Panc1 (cell line): Measurements from ENCODE around the gene ATP6V1G3. TPM values are rescaled to one million over a fixed set of nuclear protein-coding genes. Genes with fewer than 3 reads are reported as not detected.

Experiments
- ATAC-seq: fragments of 200-7000 bp; cut with Tn5 transposase; 2 replicates; pipeline ENCODE4 v1.9.1; 2020; ENCODE audit warnings: mild to moderate bottlenecking, moderate library complexity
- BruUV-seq: library from RNA; stranded (reverse); fragments of 400-500 nt; replicated peaks from 2 replicates; lab custom pipeline; 2021; lab: Mats Ljungman, UMichigan
- CTCF ChIA-PET: fragments of 300-600 bp; sonication (Branson Sonifier 250); formaldehyde crosslinking; loops from one replicate; lab custom pipeline; 2022; ENCODE audit warnings: antibody characterized with exemption; lab: Charles Lee
- POLR2A ChIA-PET: fragments of 300-600 bp; sonication (Branson Sonifier 250); formaldehyde crosslinking; loops from one replicate; lab custom pipeline; 2022; ENCODE audit warnings: antibody characterized with exemption; lab: Charles Lee
- DNase-seq: peaks from one replicate; pipeline ENCODE4 v3.0.0-alpha.2; 2010; ENCODE audit warnings: low read depth, low spot score
- H3K27ac ChIP-seq: 2 replicates; pipeline ENCODE4 v1.5.1; 2011; ENCODE audit warnings: mild to moderate bottlenecking, low read length, inconsistent platforms
- H3K27me3 ChIP-seq: fragments of 200-500 bp; sonication (Bioruptor generic); 2 replicates; pipeline ENCODE4 v1.6.0; 2014; ENCODE audit warnings: low read length, inconsistent platforms; ENCODE audit not compliant: control insufficient read depth, insufficient read depth
- H3K36me3 ChIP-seq: fragments of 200-500 bp; sonication (Bioruptor generic); 2 replicates; pipeline ENCODE4 v1.5.1; 2014; ENCODE audit warnings: inconsistent platforms, mild to moderate bottlenecking, low read length, moderate library complexity; ENCODE audit not compliant: control insufficient read depth, insufficient read depth
- H3K4me1 ChIP-seq: 2 replicates; pipeline ENCODE4 v1.5.1; 2011; ENCODE audit warnings: inconsistent platforms, mild to moderate bottlenecking, low read length, moderate library complexity; ENCODE audit not compliant: control insufficient read depth, insufficient read depth
- H3K4me3 ChIP-seq, 2 experiments: 2 replicates each; pipeline ENCODE4 v1.5.1; 2011 to 2012; ENCODE audit warnings: low read depth in 2 of 2, low read length in 2 of 2, mild to moderate bottlenecking in 2 of 2, inconsistent platforms in 1 of 2, moderate library complexity in 1 of 2
- H3K9me3 ChIP-seq: fragments of 200-500 bp; sonication (Bioruptor generic); 2 replicates; pipeline ENCODE4 v1.5.1; 2014; ENCODE audit warnings: low read depth, mild to moderate bottlenecking, inconsistent platforms, low read length, moderate library complexity; ENCODE audit not compliant: control insufficient read depth, insufficient read depth
- POLR2AphosphoS5 ChIP-seq: IDR thresholded peaks from 2 replicates; pipeline ENCODE4 v1.6.1; 2012; ENCODE audit warnings: mild to moderate bottlenecking, low read depth, low read length, moderate library complexity
- SIN3A ChIP-seq: IDR thresholded peaks from 2 replicates; pipeline ENCODE4 v1.6.1; 2012; ENCODE audit warnings: low read depth, mild to moderate bottlenecking, low read length, moderate library complexity, borderline replicate concordance; ENCODE audit not compliant: insufficient read depth
- TCF7L2 ChIP-seq: IDR thresholded peaks from 2 replicates; pipeline ENCODE4 v1.6.1; 2011; ENCODE audit warnings: mild to moderate bottlenecking, low read depth, low read length, inconsistent platforms
- in situ Hi-C: cut with HindIII; loops from 2 replicates; pipeline ENCODE4 v1.10.0; 2016; ENCODE audit warnings: low sequenced_read_pairs, low pct_unique_long_range_greater_than_20kb
- intact Hi-C: fragments of 100-400 bp; cut with micrococcal nuclease; formaldehyde crosslinking; loops from one replicate; pipeline ENCODE4 v1.10.0; 2022; ENCODE audit not compliant: unreplicated experiment
- total RNA-seq: library from RNA; stranded (reverse); gene quantifications from one replicate; pipeline ENCODE4 v1.2.1, GENCODE V29; 2021; ENCODE audit not compliant: unreplicated experiment
- TF ChIP-seq, protein P1 (sequence below), 2 experiments: IDR thresholded peaks; 2 replicates each; pipeline ENCODE4 v1.6.1; 2011 to 2012; ENCODE audit warnings: low read depth in 2 of 2, control low read depth in 1 of 2, low read length in 1 of 2, mild to moderate bottlenecking in 1 of 2, moderate library complexity in 1 of 2; ENCODE audit not compliant: insufficient read depth in 1 of 2
- TF ChIP-seq, protein P2 (sequence below): fragments of 450-650 bp; IDR thresholded peaks from 2 replicates; pipeline ENCODE4 v1.5.1; 2017; ENCODE audit warnings: mild to moderate bottlenecking

ATP6V1G3 gene
- total RNA-seq, 1 experiment from 2014 or later: not detected

DNA sequence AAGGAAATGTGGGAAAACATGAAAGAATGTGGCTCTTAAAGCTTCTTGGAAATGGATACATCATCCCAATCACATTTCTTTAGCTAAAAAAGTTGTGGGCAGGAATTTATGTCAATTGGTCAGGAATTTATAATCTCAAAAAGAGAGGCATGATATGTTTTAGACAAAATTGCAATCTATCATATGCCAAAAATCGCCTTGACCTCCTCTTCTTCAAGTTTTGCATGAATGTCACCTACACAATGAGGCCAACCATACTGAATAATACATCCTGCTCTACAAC is 42.4 kb downstream of the ATP6V1G3 start:
- H3K27ac ChIP-seq: no peak overlapping the region
- TF ChIP-seq, protein P1, sequence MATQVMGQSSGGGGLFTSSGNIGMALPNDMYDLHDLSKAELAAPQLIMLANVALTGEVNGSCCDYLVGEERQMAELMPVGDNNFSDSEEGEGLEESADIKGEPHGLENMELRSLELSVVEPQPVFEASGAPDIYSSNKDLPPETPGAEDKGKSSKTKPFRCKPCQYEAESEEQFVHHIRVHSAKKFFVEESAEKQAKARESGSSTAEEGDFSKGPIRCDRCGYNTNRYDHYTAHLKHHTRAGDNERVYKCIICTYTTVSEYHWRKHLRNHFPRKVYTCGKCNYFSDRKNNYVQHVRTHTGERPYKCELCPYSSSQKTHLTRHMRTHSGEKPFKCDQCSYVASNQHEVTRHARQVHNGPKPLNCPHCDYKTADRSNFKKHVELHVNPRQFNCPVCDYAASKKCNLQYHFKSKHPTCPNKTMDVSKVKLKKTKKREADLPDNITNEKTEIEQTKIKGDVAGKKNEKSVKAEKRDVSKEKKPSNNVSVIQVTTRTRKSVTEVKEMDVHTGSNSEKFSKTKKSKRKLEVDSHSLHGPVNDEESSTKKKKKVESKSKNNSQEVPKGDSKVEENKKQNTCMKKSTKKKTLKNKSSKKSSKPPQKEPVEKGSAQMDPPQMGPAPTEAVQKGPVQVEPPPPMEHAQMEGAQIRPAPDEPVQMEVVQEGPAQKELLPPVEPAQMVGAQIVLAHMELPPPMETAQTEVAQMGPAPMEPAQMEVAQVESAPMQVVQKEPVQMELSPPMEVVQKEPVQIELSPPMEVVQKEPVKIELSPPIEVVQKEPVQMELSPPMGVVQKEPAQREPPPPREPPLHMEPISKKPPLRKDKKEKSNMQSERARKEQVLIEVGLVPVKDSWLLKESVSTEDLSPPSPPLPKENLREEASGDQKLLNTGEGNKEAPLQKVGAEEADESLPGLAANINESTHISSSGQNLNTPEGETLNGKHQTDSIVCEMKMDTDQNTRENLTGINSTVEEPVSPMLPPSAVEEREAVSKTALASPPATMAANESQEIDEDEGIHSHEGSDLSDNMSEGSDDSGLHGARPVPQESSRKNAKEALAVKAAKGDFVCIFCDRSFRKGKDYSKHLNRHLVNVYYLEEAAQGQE (IDR thresholded peaks at IDR 0.05; ENCODE audit: insufficient read depth in 1 of 2, low read depth in 2 of 2, low read length in 1 of 2): no peak
- TF ChIP-seq POLR2AphosphoS5 (no peak), SIN3A (no peak), TCF7L2 (no peak)
- TF ChIP-seq, protein P2, sequence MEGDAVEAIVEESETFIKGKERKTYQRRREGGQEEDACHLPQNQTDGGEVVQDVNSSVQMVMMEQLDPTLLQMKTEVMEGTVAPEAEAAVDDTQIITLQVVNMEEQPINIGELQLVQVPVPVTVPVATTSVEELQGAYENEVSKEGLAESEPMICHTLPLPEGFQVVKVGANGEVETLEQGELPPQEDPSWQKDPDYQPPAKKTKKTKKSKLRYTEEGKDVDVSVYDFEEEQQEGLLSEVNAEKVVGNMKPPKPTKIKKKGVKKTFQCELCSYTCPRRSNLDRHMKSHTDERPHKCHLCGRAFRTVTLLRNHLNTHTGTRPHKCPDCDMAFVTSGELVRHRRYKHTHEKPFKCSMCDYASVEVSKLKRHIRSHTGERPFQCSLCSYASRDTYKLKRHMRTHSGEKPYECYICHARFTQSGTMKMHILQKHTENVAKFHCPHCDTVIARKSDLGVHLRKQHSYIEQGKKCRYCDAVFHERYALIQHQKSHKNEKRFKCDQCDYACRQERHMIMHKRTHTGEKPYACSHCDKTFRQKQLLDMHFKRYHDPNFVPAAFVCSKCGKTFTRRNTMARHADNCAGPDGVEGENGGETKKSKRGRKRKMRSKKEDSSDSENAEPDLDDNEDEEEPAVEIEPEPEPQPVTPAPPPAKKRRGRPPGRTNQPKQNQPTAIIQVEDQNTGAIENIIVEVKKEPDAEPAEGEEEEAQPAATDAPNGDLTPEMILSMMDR: no peak
- no peaks in the 10 kb centered on the region for H3K27me3 ChIP-seq
- H3K36me3 ChIP-seq: no peaks in the 10 kb centered on the region
- intact Hi-C loops (no loop called here), in situ Hi-C loops (no loop called here)
- no peaks in the 10 kb centered on the region for H3K9me3 ChIP-seq
- BruUV-seq: no TSS peak
- no peak overlapping the region for H3K4me3 ChIP-seq
- ATAC-seq: no peak
- ChIA-PET CTCF (no interaction called here), POLR2A (no interaction called here)
- H3K4me1 ChIP-seq: no peaks in the 10 kb centered on the region
- no peak for DNase-seq

DNA sequence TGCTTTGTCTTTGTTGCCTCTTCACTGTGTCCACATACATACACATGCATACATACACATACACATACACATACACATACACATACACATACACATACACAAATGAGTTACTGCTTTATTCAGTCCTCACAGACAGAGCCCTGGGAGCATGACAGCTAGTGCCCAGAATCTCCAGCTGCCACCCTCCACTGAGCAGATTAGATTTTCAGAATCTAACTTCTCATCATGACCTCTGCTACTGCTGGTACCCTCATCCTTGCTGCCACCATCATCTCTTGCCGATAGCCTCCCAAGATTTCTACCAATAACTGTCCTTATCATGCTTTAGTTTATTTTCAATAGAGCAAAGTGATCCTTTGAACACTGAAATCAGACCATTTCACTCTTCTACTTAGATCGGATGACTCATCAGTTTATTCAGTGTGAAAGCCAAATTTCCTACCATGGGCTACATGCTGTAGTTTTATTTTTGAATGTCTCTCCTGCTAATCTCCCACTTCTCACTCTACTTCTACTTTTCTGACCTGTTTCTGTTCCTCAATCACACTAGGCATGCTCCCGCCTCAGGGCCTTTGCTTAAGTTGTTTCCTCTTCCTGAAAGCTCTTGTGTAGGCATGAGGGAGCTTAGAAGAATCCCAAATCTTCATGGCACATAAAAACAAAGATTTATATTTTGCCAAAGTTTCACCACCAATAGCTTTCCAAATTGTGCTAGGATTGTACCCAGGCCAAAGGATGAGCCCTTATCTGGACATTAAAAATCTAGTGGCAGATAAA is 43.0 kb downstream of the ATP6V1G3 start:
- Histone ChIP-seq H3K27me3 (no peaks in the 10 kb centered on the region), H3K4me1 (no peaks in the 10 kb centered on the region), H3K4me3 (no peak overlapping the region), H3K36me3 (no peaks in the 10 kb centered on the region), H3K27ac (no peak overlapping the region), H3K9me3 (no peaks in the 10 kb centered on the region)
- no peak for DNase-seq
- ChIA-PET CTCF (no interaction called here), POLR2A (no interaction called here)
- in situ Hi-C loops: no loop called here
- intact Hi-C loops: no loop called here
- TF ChIP-seq POLR2AphosphoS5 (no peak), TCF7L2 (no peak)
- TF ChIP-seq, protein P2: no peak
- no TSS peak for BruUV-seq
- peak; percentile 38; the same call in 1 of the 2 replicates for ATAC-seq
